H9 (cell line): Measurements from ENCODE around the gene REEP3. TPM values are rescaled to one million over a fixed set of nuclear protein-coding genes. Genes with fewer than 3 reads are reported as not detected.

Experiments
- DNase-seq: peaks from one replicate; pipeline ENCODE4 v3.0.0-alpha.2; 2017
- H2AFZ ChIP-seq: one replicate; pipeline ENCODE4 v1.6.1; 2013; ENCODE audit warnings: mild to moderate bottlenecking, low read length, control low read depth, moderate library complexity
- H2AK5ac ChIP-seq: 2 replicates; pipeline ENCODE4 v1.6.1; 2013; ENCODE audit warnings: low read length, control low read depth, mixed read lengths; ENCODE audit not compliant: insufficient read length
- H2BK120ac ChIP-seq: one replicate; pipeline ENCODE4 v1.6.1; 2013; ENCODE audit warnings: low read depth, mild to moderate bottlenecking, low read length, control low read depth, inconsistent platforms; ENCODE audit not compliant: poor library complexity, severe bottlenecking
- H2BK12ac ChIP-seq: 2 replicates; pipeline ENCODE4 v1.6.1; 2013; ENCODE audit warnings: low read length, control low read depth, mixed read lengths, low read depth; ENCODE audit not compliant: insufficient read length
- H2BK15ac ChIP-seq: 2 replicates; pipeline ENCODE4 v1.6.1; 2013; ENCODE audit warnings: low read depth, low read length, control low read depth
- H2BK20ac ChIP-seq: one replicate; pipeline ENCODE4 v1.6.1; 2013; ENCODE audit warnings: low read depth, mild to moderate bottlenecking, low read length, control low read depth, inconsistent platforms; ENCODE audit not compliant: poor library complexity, severe bottlenecking
- H2BK5ac ChIP-seq: 2 replicates; pipeline ENCODE4 v1.6.1; 2013; ENCODE audit warnings: low read length, control low read depth, mixed read lengths; ENCODE audit not compliant: insufficient read length
- H3K14ac ChIP-seq: 2 replicates; pipeline ENCODE4 v1.6.1; 2013; ENCODE audit warnings: low read length, control low read depth; ENCODE audit not compliant: insufficient read depth
- H3K18ac ChIP-seq: 2 replicates; pipeline ENCODE4 v1.6.1; 2013; ENCODE audit warnings: low read depth, mild to moderate bottlenecking, mixed read lengths, low read length, control low read depth; ENCODE audit not compliant: insufficient read length
- H3K23ac ChIP-seq: 2 replicates; pipeline ENCODE4 v1.6.1; 2013; ENCODE audit warnings: low read length, control low read depth, mixed read lengths, low read depth; ENCODE audit not compliant: insufficient read length
- H3K23me2 ChIP-seq: 2 replicates; pipeline ENCODE4 v1.6.1; 2013; ENCODE audit warnings: low read depth, mild to moderate bottlenecking, mixed read lengths, low read length, control low read depth; ENCODE audit not compliant: insufficient read length, poor library complexity, severe bottlenecking
- H3K27ac ChIP-seq: 2 replicates; pipeline ENCODE4 v1.5.1; 2013; ENCODE audit warnings: low read length, control low read depth, mixed read lengths, low read depth; ENCODE audit not compliant: insufficient read length
- H3K27me3 ChIP-seq: 2 replicates; pipeline ENCODE4 v1.6.1; 2013; ENCODE audit warnings: low read length, control low read depth, inconsistent platforms; ENCODE audit not compliant: insufficient read depth
- H3K4ac ChIP-seq: 2 replicates; pipeline ENCODE4 v1.6.1; 2013; ENCODE audit warnings: low read depth, mild to moderate bottlenecking, control low read depth, inconsistent platforms, low read length, moderate library complexity
- H3K4me1 ChIP-seq: 2 replicates; pipeline ENCODE4 v1.6.1; 2013; ENCODE audit warnings: low read length, control low read depth, inconsistent platforms; ENCODE audit not compliant: insufficient read depth
- H3K4me2 ChIP-seq: 2 replicates; pipeline ENCODE4 v1.6.1; 2013; ENCODE audit warnings: low read length, control low read depth, mixed read lengths; ENCODE audit not compliant: insufficient read length, insufficient read depth
- H3K56ac ChIP-seq: 2 replicates; pipeline ENCODE4 v1.6.1; 2013; ENCODE audit warnings: low read depth, mild to moderate bottlenecking, mixed read lengths, low read length, control low read depth; ENCODE audit not compliant: insufficient read length
- H3K79me1 ChIP-seq: 2 replicates; pipeline ENCODE4 v1.6.1; 2013; ENCODE audit warnings: low read depth, mild to moderate bottlenecking, moderate library complexity, low read length, control low read depth, inconsistent platforms; ENCODE audit not compliant: insufficient read depth, poor library complexity, severe bottlenecking
- H3K79me2 ChIP-seq: 2 replicates; pipeline ENCODE4 v1.6.1; 2013; ENCODE audit warnings: low read length, control low read depth, inconsistent platforms; ENCODE audit not compliant: insufficient read depth
- H3K9ac ChIP-seq: 2 replicates; pipeline ENCODE4 v1.6.1; 2013; ENCODE audit warnings: low read length, control low read depth, mixed read lengths; ENCODE audit not compliant: insufficient read length; ENCODE audit errors: extremely low read depth
- H3K9me3 ChIP-seq: one replicate; pipeline ENCODE4 v1.6.1; 2013; ENCODE audit warnings: low read depth, low read length, inconsistent platforms; ENCODE audit not compliant: control insufficient read depth
- H3T11ph ChIP-seq: one replicate; pipeline ENCODE4 v1.6.1; 2013; ENCODE audit warnings: mild to moderate bottlenecking, low read length, control low read depth, inconsistent platforms
- H4K20me1 ChIP-seq: one replicate; pipeline ENCODE4 v1.6.1; 2013; ENCODE audit not compliant: control insufficient read depth, insufficient read length, insufficient read depth
- H4K5ac ChIP-seq: 2 replicates; pipeline ENCODE4 v1.6.1; 2013; ENCODE audit warnings: low read depth, mild to moderate bottlenecking, mixed read lengths, low read length, control low read depth; ENCODE audit not compliant: insufficient read length
- H4K8ac ChIP-seq: replicated peaks from 2 replicates; pipeline ENCODE4 v1.6.1; 2013; ENCODE audit warnings: low read length, control low read depth, mixed read lengths, low read depth; ENCODE audit not compliant: insufficient read length
- H4K91ac ChIP-seq: 2 replicates; pipeline ENCODE4 v1.6.1; 2013; ENCODE audit warnings: low read depth, mild to moderate bottlenecking, moderate library complexity, mixed read lengths, low read length, control low read depth; ENCODE audit not compliant: insufficient read length
- H3K27ac Mint-ChIP-seq, 3 experiments: 2 replicates in 2 of 3; 3 replicates in 1 of 3; pipeline ENCODE4 v1.8.0; 2020 to 2021; ENCODE audit warnings: mixed read lengths in 3 of 3, mild to moderate bottlenecking in 1 of 3, moderate library complexity in 1 of 3
- H3K27me3 Mint-ChIP-seq: 2 replicates; pipeline ENCODE4 v1.8.0; 2021; ENCODE audit warnings: low read depth, mild to moderate bottlenecking, moderate library complexity, mixed read lengths
- H3K36me3 Mint-ChIP-seq, 3 experiments: 2 replicates in 2 of 3; 3 replicates in 1 of 3; pipeline ENCODE4 v1.8.0; 2020 to 2021; ENCODE audit warnings: low read depth in 3 of 3, mixed read lengths in 3 of 3; ENCODE audit not compliant: insufficient read depth in 1 of 3
- H3K4me1 Mint-ChIP-seq, 2 experiments: 2 replicates each; pipeline ENCODE4 v1.8.0; 2020; ENCODE audit warnings: mixed read lengths in 2 of 2
- H3K4me3 Mint-ChIP-seq, 2 experiments: 2 replicates in 1 of 2; 3 replicates in 1 of 2; pipeline ENCODE4 v1.8.0; 2020 to 2021; ENCODE audit warnings: mild to moderate bottlenecking in 2 of 2, mixed read lengths in 2 of 2, moderate library complexity in 1 of 2
- H3K9me3 Mint-ChIP-seq, 2 experiments: 2 replicates in 1 of 2; 3 replicates in 1 of 2; pipeline ENCODE4 v1.8.0; 2020; ENCODE audit warnings: mild to moderate bottlenecking in 2 of 2, mixed read lengths in 2 of 2, moderate library complexity in 1 of 2
- CTCF ChIP-seq: fragments of 200-600 bp; sonication (generic); conservative IDR thresholded peaks from 3 replicates; pipeline ENCODE4 v1.8.0; 2021; ENCODE audit warnings: antibody characterized with exemption, mild to moderate bottlenecking
- WGBS: extraction: QIAGEN DNeasy Blood & Tissue Kit; methylation state at CpG from one replicate; pipeline ENCODE4 v1.1.7; 2013; ENCODE audit warnings: missing lambda C conversion rate, low lambda C conversion rate, mixed read lengths; ENCODE audit not compliant: insufficient read length; ENCODE audit errors: extremely low coverage; 5-methylcytosine and 5-hydroxymethylcytosine counted together
- total RNA-seq: library from RNA; stranded (reverse); gene quantifications from 2 replicates; pipeline ENCODE4 v1.2.1, GENCODE V29; 2021

Gene REEP3
- total RNA-seq, 1 experiment from 2014 or later = 21.4 TPM

DNA sequence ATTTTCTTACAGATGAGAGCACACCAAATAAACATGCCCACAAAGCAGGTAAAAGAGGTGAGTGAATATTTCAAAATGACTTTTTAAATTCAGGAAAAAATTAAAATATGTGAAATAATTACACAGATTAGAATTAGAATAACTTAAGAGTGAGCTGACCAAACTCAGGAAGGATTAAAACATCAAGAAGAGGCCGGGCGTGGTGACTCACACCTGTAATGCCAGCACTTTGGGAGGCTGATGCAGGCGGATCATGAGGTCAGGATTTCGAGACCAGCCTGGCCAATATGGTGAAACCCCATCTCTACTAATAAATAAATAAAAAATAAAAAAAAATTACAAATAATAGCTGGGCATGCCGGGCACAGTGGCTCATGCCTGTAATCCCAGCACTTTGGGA, 140.1 kb downstream of the REEP3 start:
- H2BK5ac ChIP-seq = no peak overlapping the region
- H2AFZ ChIP-seq = no peak overlapping the region
- H4K8ac ChIP-seq = no peak overlapping the region
- no peak for DNase-seq
- Mint-ChIP-seq H3K27ac (no peak overlapping the region), H3K9me3 (no peaks in the 10 kb centered on the region), H3K36me3 (peaks cover 0 to 2% (median 0%) of the 10 kb centered on the region in 3 experiments; a peak in 1 of 7 replicates), H3K4me1 (peaks cover 14 to 15% of the 10 kb centered on the region in 2 experiments), H3K27me3 (no peaks in the 10 kb centered on the region), H3K4me3 (no peak overlapping the region)
- no peak overlapping the region for H3K14ac ChIP-seq
- H3K79me1 ChIP-seq = no peaks in the 10 kb centered on the region
- H4K20me1 ChIP-seq = no peaks in the 10 kb centered on the region
- no peak overlapping the region for H4K5ac ChIP-seq
- no peak overlapping the region for H3K56ac ChIP-seq
- TF ChIP-seq CTCF = no peak
- no peak overlapping the region for H4K91ac ChIP-seq
- no peaks in the 10 kb centered on the region for H3K4me1 ChIP-seq
- no CpG with 5 or more reads among the region's 5 CpGs for WGBS
- H3K9me3 ChIP-seq = no peaks in the 10 kb centered on the region
- H3K4ac ChIP-seq = no peak overlapping the region
- no peaks in the 10 kb centered on the region for H3K27me3 ChIP-seq
- no peak overlapping the region for H2BK20ac ChIP-seq
- H2BK12ac ChIP-seq = no peak overlapping the region
- H2BK15ac ChIP-seq = no peak overlapping the region
- H3K79me2 ChIP-seq = no peaks in the 10 kb centered on the region
- no peak overlapping the region for H2AK5ac ChIP-seq
- no peak overlapping the region for H3T11ph ChIP-seq
- H3K9ac ChIP-seq = no peak overlapping the region
- H3K23ac ChIP-seq = no peak overlapping the region
- no peaks in the 10 kb centered on the region for H3K23me2 ChIP-seq
- no peak overlapping the region for H3K27ac ChIP-seq
- no peak overlapping the region for H3K18ac ChIP-seq
- no peak overlapping the region for H2BK120ac ChIP-seq
- no peak overlapping the region for H3K4me2 ChIP-seq
